Measurements from ENCODE around the gene EXTL1.

GRCh38 chr1:26083208-26083607 is 61.6 kb downstream of the EXTL1 start:
- TF ChIP-seq CTCF (IDR thresholded peaks at IDR 0.05) (no peak), POLR2A (IDR thresholded peaks at IDR 0.05) (no peak), EP300 (IDR thresholded peaks at IDR 0.05) (no peak)
